ENCODE data around the gene ZNF667.

Gene ZNF667

DNA sequence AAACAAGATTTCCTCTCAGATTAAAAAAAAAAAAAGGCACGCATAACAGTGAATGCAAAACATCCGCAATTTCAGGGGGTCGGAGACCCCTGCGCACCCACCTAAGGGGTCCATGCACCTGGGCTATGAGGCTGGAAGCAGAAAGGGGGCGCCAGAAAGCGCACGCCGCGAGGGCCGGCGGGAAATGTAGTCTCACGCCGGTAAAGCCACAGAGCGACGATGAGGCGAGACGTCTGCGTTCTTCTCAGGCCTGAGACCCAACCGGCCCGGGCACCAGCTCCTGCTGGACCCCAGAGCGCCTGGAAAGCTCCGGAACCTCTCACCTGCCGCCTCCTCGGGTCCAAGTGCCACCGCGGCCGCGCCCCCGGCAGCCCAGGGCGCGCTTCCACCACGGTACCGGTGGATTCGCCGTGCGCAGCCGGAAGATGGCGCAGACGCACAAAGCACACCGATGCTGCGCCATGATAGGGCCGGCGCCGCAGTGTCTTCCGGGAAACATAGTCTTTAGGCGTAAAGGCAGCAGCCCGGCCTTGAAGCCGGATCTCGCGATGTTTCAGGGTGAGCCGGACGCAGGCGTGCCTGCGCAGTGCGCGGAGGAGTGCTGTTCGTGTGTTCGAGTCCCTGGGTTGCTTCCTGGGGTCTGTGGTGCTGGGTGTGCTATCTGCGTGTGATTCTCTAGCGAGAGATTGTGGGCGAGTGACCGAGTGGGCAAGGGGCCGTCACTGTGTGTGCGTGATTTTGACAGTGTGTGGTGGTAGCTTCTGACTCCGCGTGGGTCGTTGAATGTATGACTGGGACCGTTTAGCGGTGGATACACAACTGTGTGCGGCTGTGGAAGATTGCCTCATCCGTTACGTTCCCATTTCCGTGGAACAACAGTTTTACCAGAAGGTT lies 83.8 kb downstream of the ZNF667 start, which contains the start of gene ZNF582:
Gene ZNF582, minus strand, starts transcription at position 416 of the 894 bp plus-strand sequence. CDS start 1,782 bp downstream, outside the sequence.
- peak; percentile 97 for DNase-seq (ENCODE audit: low spot score)

Measured in pons (tissue), 1 donor.